Testis (tissue), 2 donors: ENCODE results near the gene PEX16.

Experiments used
- POLR2A ChIP-seq: fragments of 450-650 bp; IDR thresholded peaks from one replicate; pipeline ENCODE4 v1.6.1; 2017; ENCODE audit warnings: antibody characterized with exemption, mild to moderate bottlenecking, moderate library complexity
- TF ChIP-seq, protein P1 (sequence below), 3 experiments: fragments of 450-650 bp in 2 of 3; fragments of 200-600 bp in 1 of 3; sonication (generic) in 1 of 3; IDR thresholded peaks; one replicate each; pipeline ENCODE4 v1.5.1; 2016 to 2019; ENCODE audit warnings: antibody characterized with exemption in 3 of 3, mild to moderate bottlenecking in 2 of 3, moderate library complexity in 1 of 3

DNA sequence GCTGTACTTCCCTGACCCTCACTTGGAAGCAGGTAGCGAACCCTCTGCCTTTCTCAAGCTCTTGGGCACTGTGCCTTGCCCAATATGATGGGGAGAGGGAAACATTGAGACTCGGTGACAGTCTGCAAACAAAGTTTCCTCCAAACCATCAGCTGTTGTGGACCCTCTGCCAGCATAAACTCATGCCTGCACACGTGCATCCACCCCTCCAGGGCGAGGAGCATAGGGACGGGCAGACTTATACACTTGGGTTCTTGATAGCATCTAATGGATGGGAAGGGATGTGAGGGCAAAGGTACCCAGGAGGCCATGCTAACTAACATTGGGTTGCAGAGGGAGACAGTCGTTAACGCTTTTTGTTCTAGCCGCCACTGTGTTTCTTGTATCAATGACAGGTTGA lies 40.5 kb downstream of the PEX16 start:
- TF ChIP-seq, protein P1, sequence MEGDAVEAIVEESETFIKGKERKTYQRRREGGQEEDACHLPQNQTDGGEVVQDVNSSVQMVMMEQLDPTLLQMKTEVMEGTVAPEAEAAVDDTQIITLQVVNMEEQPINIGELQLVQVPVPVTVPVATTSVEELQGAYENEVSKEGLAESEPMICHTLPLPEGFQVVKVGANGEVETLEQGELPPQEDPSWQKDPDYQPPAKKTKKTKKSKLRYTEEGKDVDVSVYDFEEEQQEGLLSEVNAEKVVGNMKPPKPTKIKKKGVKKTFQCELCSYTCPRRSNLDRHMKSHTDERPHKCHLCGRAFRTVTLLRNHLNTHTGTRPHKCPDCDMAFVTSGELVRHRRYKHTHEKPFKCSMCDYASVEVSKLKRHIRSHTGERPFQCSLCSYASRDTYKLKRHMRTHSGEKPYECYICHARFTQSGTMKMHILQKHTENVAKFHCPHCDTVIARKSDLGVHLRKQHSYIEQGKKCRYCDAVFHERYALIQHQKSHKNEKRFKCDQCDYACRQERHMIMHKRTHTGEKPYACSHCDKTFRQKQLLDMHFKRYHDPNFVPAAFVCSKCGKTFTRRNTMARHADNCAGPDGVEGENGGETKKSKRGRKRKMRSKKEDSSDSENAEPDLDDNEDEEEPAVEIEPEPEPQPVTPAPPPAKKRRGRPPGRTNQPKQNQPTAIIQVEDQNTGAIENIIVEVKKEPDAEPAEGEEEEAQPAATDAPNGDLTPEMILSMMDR (IDR thresholded peaks at IDR 0.05) = no peak
- no peak for TF ChIP-seq POLR2A
